GM08714 (cell line): ENCODE data around the gene CCNL2.

ENCODE experiments used
- H3K4me3 ChIP-seq: fragments of 200-500 bp; sonication (Bioruptor generic); 2 replicates; pipeline ENCODE4 v1.5.1; 2014; ENCODE audit warnings: mild to moderate bottlenecking, low read length, inconsistent platforms
- ZNF274 ChIP-seq: IDR thresholded peaks from 2 replicates; pipeline ENCODE4 v1.6.1; 2012; ENCODE audit warnings: mild to moderate bottlenecking, low read depth, low read length

The CCNL2 gene

DNA sequence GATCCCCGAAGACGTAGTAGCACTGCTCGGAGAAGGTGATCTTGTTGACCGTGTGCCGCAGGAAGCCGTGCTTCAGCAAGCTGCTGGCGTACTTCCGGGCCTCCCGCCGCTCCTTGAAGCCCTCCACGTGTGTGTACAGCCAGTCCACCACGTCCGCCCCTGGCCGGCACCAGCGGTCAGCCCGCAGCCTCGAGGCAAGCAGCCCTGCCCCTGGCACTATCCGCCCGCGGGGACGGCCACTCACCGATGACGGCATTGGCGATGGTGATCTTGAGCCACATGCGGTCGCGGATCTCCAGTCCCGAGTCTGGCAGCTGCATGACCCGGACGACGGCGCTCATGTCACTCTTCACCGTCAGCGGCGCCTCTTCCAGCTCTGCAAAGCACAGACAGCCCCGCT lies 60.9 kb downstream of the CCNL2 start:
- no peak overlapping the region for H3K4me3 ChIP-seq
- TF ChIP-seq ZNF274: no peak

GRCh38 chr1:1337793-1338147 lies 61.4 kb downstream of the CCNL2 start:
- TF ChIP-seq ZNF274: no peak
- no peak overlapping the region for H3K4me3 ChIP-seq

DNA sequence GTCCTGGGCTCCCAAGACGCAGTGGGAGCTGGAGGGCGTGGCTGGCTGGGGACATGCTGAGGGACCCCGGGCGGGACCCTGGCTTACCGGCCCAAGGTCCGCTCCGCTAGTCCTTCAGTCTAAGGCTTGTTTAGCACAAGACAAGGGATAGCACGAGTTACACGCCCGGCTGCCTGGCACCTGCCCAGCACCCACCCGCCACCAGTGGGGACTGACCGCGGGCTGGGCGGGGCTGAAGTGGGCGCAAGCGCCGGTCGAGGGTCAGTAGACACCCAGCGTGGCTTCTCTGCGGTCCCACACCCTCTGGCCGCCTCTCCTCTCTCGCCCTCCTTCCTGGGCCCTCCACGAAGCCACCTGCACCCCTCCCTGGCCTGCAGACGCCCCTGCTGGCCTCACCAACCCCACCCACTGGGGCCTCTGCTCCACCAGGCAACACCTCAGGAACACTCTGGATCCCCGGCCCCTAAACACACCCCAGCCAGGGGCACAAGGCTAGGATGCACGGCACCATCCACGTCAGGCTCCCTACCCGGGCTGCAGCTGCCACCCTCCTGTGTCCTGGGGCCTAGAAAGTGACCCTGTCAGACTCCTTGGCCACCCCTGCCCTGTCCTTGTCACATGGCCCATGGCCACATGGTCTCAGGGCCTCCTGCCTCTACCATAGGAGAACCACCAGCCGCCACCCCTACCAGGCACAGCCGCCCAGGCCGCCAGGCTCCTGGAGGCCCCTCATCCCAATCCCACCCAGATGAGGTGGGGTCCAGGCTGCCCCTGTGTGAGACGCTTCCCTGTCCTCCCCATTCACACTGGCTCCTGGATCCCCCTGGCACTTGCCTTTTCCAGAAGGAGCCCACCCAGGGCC lies 62.0 kb downstream of the CCNL2 start:
- H3K4me3 ChIP-seq: no peak overlapping the region
- TF ChIP-seq ZNF274: no peak

- no peak for TF ChIP-seq ZNF274
- H3K4me3 ChIP-seq: no peak overlapping the region
Measured at GRCh38 chr1:1336446-1336845, 62.7 kb downstream of the CCNL2 start.

DNA sequence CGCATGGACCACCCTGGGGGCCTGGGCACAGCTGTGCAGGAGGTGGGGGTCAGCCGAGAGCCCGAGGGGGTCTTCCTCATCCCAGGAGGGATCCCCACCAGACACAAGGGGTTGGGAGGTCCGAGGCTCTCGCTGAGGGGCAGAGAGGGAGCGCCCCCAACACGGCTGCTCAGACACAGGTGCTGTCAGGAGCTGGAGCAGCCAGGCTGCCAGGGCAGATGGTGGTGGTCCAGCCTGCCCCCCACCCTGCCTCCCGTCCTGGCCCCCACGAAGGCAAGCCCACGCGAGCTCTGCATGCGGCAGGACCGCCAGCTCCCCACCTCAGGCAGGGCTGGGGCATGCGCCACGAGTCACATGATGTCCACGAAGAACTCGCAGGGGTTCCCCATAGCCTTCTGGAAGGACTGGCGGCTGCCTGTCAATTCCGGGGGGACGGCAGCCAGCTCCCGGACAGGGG lies 63.3 kb downstream of the CCNL2 start:
- H3K4me3 ChIP-seq: no peak overlapping the region
- TF ChIP-seq ZNF274: no peak
